NCI-H1436 treated with DMSO at 0.1 percent for 48 hours (cell line): ENCODE data around the gene HEATR3.

Experiments
- DNase-seq: peaks from one replicate; lab custom pipeline; 2025; lab: John Stamatoyannopoulos, UW

HEATR3 gene

GRCh38 chr16:50153596-50154419, 88.0 kb downstream of the HEATR3 start:
- no peak for DNase-seq

GRCh38 chr16:50154420-50154950, 88.7 kb downstream of the HEATR3 start:
- DNase-seq: no peak

GRCh38 chr16:50155925-50156324, 90.2 kb downstream of the HEATR3 start:
- no peak for DNase-seq
